Panc1 (cell line): ENCODE measurements around the gene PEPD. TPM values are rescaled to one million over a fixed set of nuclear protein-coding genes. Genes with fewer than 3 reads are reported as not detected.

Experiments
- ATAC-seq: fragments of 200-7000 bp; cut with Tn5 transposase; 2 replicates; pipeline ENCODE4 v1.9.1; 2020; ENCODE audit warnings: mild to moderate bottlenecking, moderate library complexity
- BruUV-seq: library from RNA; stranded (reverse); fragments of 400-500 nt; replicated peaks from 2 replicates; lab custom pipeline; 2021; lab: Mats Ljungman, UMichigan
- CTCF ChIA-PET: fragments of 300-600 bp; sonication (Branson Sonifier 250); formaldehyde crosslinking; loops from one replicate; lab custom pipeline; 2022; ENCODE audit warnings: antibody characterized with exemption; lab: Charles Lee
- POLR2A ChIA-PET: fragments of 300-600 bp; sonication (Branson Sonifier 250); formaldehyde crosslinking; loops from one replicate; lab custom pipeline; 2022; ENCODE audit warnings: antibody characterized with exemption; lab: Charles Lee
- DNase-seq: peaks from one replicate; pipeline ENCODE4 v3.0.0-alpha.2; 2010; ENCODE audit warnings: low read depth, low spot score
- H3K27ac ChIP-seq: 2 replicates; pipeline ENCODE4 v1.5.1; 2011; ENCODE audit warnings: mild to moderate bottlenecking, low read length, inconsistent platforms
- H3K27me3 ChIP-seq: fragments of 200-500 bp; sonication (Bioruptor generic); 2 replicates; pipeline ENCODE4 v1.6.0; 2014; ENCODE audit warnings: low read length, inconsistent platforms; ENCODE audit not compliant: control insufficient read depth, insufficient read depth
- H3K36me3 ChIP-seq: fragments of 200-500 bp; sonication (Bioruptor generic); 2 replicates; pipeline ENCODE4 v1.5.1; 2014; ENCODE audit warnings: inconsistent platforms, mild to moderate bottlenecking, low read length, moderate library complexity; ENCODE audit not compliant: control insufficient read depth, insufficient read depth
- H3K4me1 ChIP-seq: 2 replicates; pipeline ENCODE4 v1.5.1; 2011; ENCODE audit warnings: inconsistent platforms, mild to moderate bottlenecking, low read length, moderate library complexity; ENCODE audit not compliant: control insufficient read depth, insufficient read depth
- H3K4me3 ChIP-seq, 2 experiments: 2 replicates each; pipeline ENCODE4 v1.5.1; 2011 to 2012; ENCODE audit warnings: low read depth in 2 of 2, low read length in 2 of 2, mild to moderate bottlenecking in 2 of 2, inconsistent platforms in 1 of 2, moderate library complexity in 1 of 2
- H3K9me3 ChIP-seq: fragments of 200-500 bp; sonication (Bioruptor generic); 2 replicates; pipeline ENCODE4 v1.5.1; 2014; ENCODE audit warnings: low read depth, mild to moderate bottlenecking, inconsistent platforms, low read length, moderate library complexity; ENCODE audit not compliant: control insufficient read depth, insufficient read depth
- CTCF ChIP-seq: fragments of 450-650 bp; IDR thresholded peaks from 2 replicates; pipeline ENCODE4 v1.5.1; 2017; ENCODE audit warnings: mild to moderate bottlenecking
- REST ChIP-seq, 2 experiments: IDR thresholded peaks; 2 replicates each; pipeline ENCODE4 v1.6.1; 2011 to 2012; ENCODE audit warnings: low read depth in 2 of 2, control low read depth in 1 of 2, low read length in 1 of 2, mild to moderate bottlenecking in 1 of 2, moderate library complexity in 1 of 2; ENCODE audit not compliant: insufficient read depth in 1 of 2
- SIN3A ChIP-seq: IDR thresholded peaks from 2 replicates; pipeline ENCODE4 v1.6.1; 2012; ENCODE audit warnings: low read depth, mild to moderate bottlenecking, low read length, moderate library complexity, borderline replicate concordance; ENCODE audit not compliant: insufficient read depth
- in situ Hi-C: cut with HindIII; loops from 2 replicates; pipeline ENCODE4 v1.10.0; 2016; ENCODE audit warnings: low sequenced_read_pairs, low pct_unique_long_range_greater_than_20kb
- intact Hi-C: fragments of 100-400 bp; cut with micrococcal nuclease; formaldehyde crosslinking; loops from one replicate; pipeline ENCODE4 v1.10.0; 2022; ENCODE audit not compliant: unreplicated experiment
- total RNA-seq: library from RNA; stranded (reverse); gene quantifications from one replicate; pipeline ENCODE4 v1.2.1, GENCODE V29; 2021; ENCODE audit not compliant: unreplicated experiment

The PEPD gene
- total RNA-seq, 1 experiment from 2014 or later = 102 TPM

- TF ChIP-seq CTCF (peak; percentile 22; the same call in 1 of the 2 replicates), REST (IDR thresholded peaks at IDR 0.05; ENCODE audit: insufficient read depth in 1 of 2, low read depth in 2 of 2, low read length in 1 of 2) (no peak)
- no peak for DNase-seq
These were observed 123.1 kb downstream of the PEPD start for GRCh38 chr19:33398361-33399060.

GRCh38 chr19:33397536-33398360, 123.8 kb downstream of the PEPD start:
- no peak overlapping the region for H3K4me3 ChIP-seq
- H3K27me3 ChIP-seq = no peaks in the 10 kb centered on the region
- ChIA-PET POLR2A (interaction anchor here (0.5 kb wide), 1 partner anchor 86 kb away, joined by 4 read pairs; no protein-coding TSS in a partner anchor), CTCF (interaction anchor here (0.6 to 1.3 kb wide), 3 partner anchors 11 to 174 kb away, joined by 3 to 5 read pairs (median 4); no protein-coding TSS in a partner anchor)
- no peaks in the 10 kb centered on the region for H3K36me3 ChIP-seq
- H3K4me1 ChIP-seq = peaks cover 33% of the 10 kb centered on the region
- DNase-seq (no peak), ATAC-seq (0 out of 2 replicates have a peak, but pooled peaks have one; percentile 5)
- no TSS peak for BruUV-seq
- no peaks in the 10 kb centered on the region for H3K9me3 ChIP-seq
- no peak for TF ChIP-seq SIN3A
- TF ChIP-seq CTCF = peak; percentile 73; the same call in 1 of the 2 replicates
- no peak overlapping the region for H3K27ac ChIP-seq
- intact Hi-C loops = no loop called here
- in situ Hi-C loops = no loop called here

More at GRCh38 chr19:33398361-33399060, 123.1 kb downstream of the PEPD start:
- Histone ChIP-seq H3K27ac (no peak overlapping the region), H3K36me3 (no peaks in the 10 kb centered on the region), H3K4me3 (no peak overlapping the region), H3K9me3 (no peaks in the 10 kb centered on the region), H3K4me1 (peaks cover 28% of the 10 kb centered on the region), H3K27me3 (no peaks in the 10 kb centered on the region)
- CTCF ChIA-PET = interaction anchor here (0.6 kb wide), 2 partner anchors 174 to 297 kb away, joined by 3 to 11 read pairs; no protein-coding TSS in a partner anchor
- in situ Hi-C loops = no loop called here
- intact Hi-C loops = no loop called here
- ATAC-seq = no peak
- no TSS peak for BruUV-seq
- POLR2A ChIA-PET = interaction anchor here (0.5 kb wide), 2 partner anchors 270 to 280 kb away, joined by 3 to 7 read pairs; no protein-coding TSS in a partner anchor
